Left lobe of liver (tissue), 2 donors: Measurements from ENCODE around the gene MDM4. TPM values are rescaled to one million over a fixed set of nuclear protein-coding genes. Genes with fewer than 3 reads are reported as not detected.

ENCODE experiments used
- ATAC-seq: fragments of 200-7000 bp; cut with Tn5 transposase; one replicate; pipeline ENCODE4 v1.9.1; 2020; ENCODE audit warnings: mild to moderate bottlenecking, moderate library complexity
- DNase-seq: peaks from one replicate; pipeline ENCODE4 v3.0.0-alpha.2; 2020; ENCODE audit warnings: low spot score
- total RNA-seq: library from RNA; stranded (reverse); gene quantifications from one replicate; pipeline ENCODE4 v1.2.1, GENCODE V29; 2021
- donor health status: DM: no; HTN: no; CAD: no; lungs with moderate emphysema.
- donor health status: DM: no; HTN: yes; CAD: no.

Gene MDM4
- total RNA-seq, 1 donor from 2014 or later: 27.4 TPM

- no peak for ATAC-seq
- no peak for DNase-seq
Measured at GRCh38 chr1:204491655-204492054, 24.6 kb upstream of the MDM4 start.

- ATAC-seq (peak; percentile 41), DNase-seq (peak; percentile 76)
Measured at GRCh38 chr1:204493145-204493983, 22.8 kb upstream of the MDM4 start.

- DNase-seq (peak; percentile 86), ATAC-seq (peak; percentile 81)
Measured at GRCh38 chr1:204493984-204494280, 22.3 kb upstream of the MDM4 start.

GRCh38 chr1:204494281-204495077, 21.7 kb upstream of the MDM4 start, which contains the start of gene PIK3C2B:
PIK3C2B (minus strand) TSS chr1:204494805; CDS start chr1:204469802, 25,003 bp downstream.
- ATAC-seq: peak; percentile 89
- DNase-seq: peak; percentile 85

- ATAC-seq: no peak
- DNase-seq: no peak
Measured at GRCh38 chr1:204495078-204495753, 21.0 kb upstream of the MDM4 start.

- ATAC-seq (no peak), DNase-seq (no peak)
Measured at GRCh38 chr1:204495777-204496176, 20.4 kb upstream of the MDM4 start.

GRCh38 chr1:204498981-204499380, 17.2 kb upstream of the MDM4 start:
- ATAC-seq (no peak), DNase-seq (no peak)

GRCh38 chr1:204499511-204500468, 16.4 kb upstream of the MDM4 start:
- ATAC-seq (no peak), DNase-seq (no peak)

- ATAC-seq: no peak
- DNase-seq: no peak
Measured at GRCh38 chr1:204502241-204502640, 14.0 kb upstream of the MDM4 start.

GRCh38 chr1:204503122-204503912, 12.9 kb upstream of the MDM4 start:
- ATAC-seq (peak; percentile 56), DNase-seq (no peak)

GRCh38 chr1:204503913-204504519, 12.2 kb upstream of the MDM4 start:
- ATAC-seq: peak; percentile 25
- DNase-seq: no peak

- ATAC-seq (no peak), DNase-seq (no peak)
Measured at GRCh38 chr1:204505674-204506200, 10.5 kb upstream of the MDM4 start.

GRCh38 chr1:204506201-204506968, 9.8 kb upstream of the MDM4 start:
- DNase-seq: peak; percentile 76
- ATAC-seq: peak; percentile 79

- DNase-seq: peak; percentile 85
- ATAC-seq: peak; percentile 69
Measured at GRCh38 chr1:204506969-204507316, 9.3 kb upstream of the MDM4 start.

GRCh38 chr1:204507317-204508105, 8.7 kb upstream of the MDM4 start:
- DNase-seq (no peak), ATAC-seq (peak; percentile 37)

- ATAC-seq: no peak
- DNase-seq: no peak
Measured at GRCh38 chr1:204509186-204509635, 7.0 kb upstream of the MDM4 start.

GRCh38 chr1:204511366-204511765, 4.8 kb upstream of the MDM4 start:
- ATAC-seq (no peak), DNase-seq (no peak)
